A549 treated with RU486 at 1 μM for 4 hours (cell line): ENCODE measurements around the gene ACAP2. TPM values are rescaled to one million over a fixed set of nuclear protein-coding genes. Genes with fewer than 3 reads are reported as not detected.

Experiments used
- total RNA-seq: library from RNA; stranded (reverse); fragments of 200-300 nt; extraction: Qiagen RNA extraction; gene quantifications from 5 replicates; pipeline ENCODE4 v1.2.3, GENCODE V29; 2022; ENCODE audit warnings: low read depth

Gene ACAP2, protein sequence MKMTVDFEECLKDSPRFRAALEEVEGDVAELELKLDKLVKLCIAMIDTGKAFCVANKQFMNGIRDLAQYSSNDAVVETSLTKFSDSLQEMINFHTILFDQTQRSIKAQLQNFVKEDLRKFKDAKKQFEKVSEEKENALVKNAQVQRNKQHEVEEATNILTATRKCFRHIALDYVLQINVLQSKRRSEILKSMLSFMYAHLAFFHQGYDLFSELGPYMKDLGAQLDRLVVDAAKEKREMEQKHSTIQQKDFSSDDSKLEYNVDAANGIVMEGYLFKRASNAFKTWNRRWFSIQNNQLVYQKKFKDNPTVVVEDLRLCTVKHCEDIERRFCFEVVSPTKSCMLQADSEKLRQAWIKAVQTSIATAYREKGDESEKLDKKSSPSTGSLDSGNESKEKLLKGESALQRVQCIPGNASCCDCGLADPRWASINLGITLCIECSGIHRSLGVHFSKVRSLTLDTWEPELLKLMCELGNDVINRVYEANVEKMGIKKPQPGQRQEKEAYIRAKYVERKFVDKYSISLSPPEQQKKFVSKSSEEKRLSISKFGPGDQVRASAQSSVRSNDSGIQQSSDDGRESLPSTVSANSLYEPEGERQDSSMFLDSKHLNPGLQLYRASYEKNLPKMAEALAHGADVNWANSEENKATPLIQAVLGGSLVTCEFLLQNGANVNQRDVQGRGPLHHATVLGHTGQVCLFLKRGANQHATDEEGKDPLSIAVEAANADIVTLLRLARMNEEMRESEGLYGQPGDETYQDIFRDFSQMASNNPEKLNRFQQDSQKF
- 3.4 to 8.7 TPM (median 7.7 TPM) in 5 replicates for total RNA-seq

DNA sequence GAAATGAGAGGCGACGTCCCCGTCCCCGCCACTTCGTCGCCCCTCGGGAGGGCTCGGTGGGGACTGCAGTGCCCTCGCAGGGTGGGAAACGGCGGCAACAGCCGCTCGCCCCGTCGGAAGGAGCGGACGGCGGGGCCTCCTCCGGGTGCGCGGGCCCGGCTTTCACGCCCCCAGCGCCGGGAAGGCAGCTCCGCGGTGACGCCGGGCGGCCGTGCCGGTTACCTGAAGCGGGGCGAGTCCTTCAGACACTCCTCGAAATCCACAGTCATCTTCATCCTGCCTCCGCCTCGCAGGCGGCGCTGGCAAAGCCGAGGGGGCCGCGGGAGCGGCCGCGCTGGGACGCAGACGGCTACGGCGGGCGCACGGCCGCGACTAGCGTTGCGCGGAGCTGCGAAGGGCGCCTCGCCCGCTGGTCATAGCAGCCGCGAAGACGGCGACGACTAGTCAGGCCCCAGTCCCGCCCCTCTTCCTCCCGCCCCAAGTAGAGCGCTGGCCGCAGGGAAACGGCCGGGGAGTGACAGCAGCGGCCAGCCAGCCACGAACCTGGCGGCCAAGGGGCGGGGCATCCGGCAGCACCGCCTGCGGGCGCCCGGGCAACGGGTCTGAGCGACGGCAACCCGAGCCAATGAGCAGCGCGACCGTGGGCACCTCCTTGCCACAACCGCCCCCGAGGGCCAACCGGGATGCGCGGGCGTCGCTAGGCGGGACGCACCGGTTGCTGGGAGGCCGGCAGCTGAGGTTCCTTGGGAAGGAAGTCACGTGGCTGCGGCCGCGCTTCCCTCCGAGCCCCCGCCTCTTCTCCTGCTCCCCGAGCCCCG is at the start of gene ACAP2:
Gene ACAP2 (minus strand): TSS at position 448 of the 818 bp plus-strand sequence. CDS start 173 bp downstream, at position 275.

DNA sequence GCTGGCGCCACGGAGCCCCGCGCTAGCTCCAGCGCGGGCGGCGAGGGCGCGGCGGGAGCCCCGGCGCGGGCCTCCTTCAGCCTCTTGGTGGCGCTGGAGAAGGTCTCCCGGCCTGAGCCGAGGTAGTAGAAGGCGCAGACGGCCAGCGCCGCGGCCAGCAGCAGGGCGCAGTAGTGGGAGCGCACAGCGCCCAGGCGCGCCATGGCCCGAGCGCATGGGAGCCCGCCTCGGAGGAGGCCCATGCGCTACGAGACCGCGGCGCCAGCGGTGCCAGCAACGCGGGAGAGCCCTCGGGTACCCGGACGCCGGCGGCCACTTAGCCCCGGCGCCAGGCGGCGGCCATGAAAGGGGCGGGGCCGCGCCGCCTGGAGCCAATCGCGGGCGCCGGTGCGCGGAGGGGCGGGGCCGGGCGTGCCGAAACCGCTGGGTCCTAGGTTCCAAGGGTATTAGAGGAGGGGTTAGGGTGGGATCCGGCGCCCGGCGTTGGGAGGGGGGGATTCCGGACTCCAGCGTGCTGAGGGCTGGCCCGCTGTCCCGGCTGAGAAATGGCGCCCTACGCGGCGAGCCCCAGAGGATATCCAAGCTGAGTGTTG is 171.9 kb downstream of the ACAP2 start, which contains the start of gene XXYLT1:
Gene XXYLT1 (minus strand): TSS at position 343 of the 593 bp plus-strand sequence. CDS start 101 bp downstream, at position 242.

Other genes starting within 250 kb of the ACAP2 start
- 9.6 to 13.0 TPM (median 12.4 TPM) in 5 replicates for gene XXYLT1, start 171.9 kb downstream of the ACAP2 start, total RNA-seq
- 13.0 to 20.5 TPM (median 18.1 TPM) in 5 replicates for gene PPP1R2, start 100.3 kb upstream of the ACAP2 start, total RNA-seq
- 0.56 to 0.82 TPM (median 0.68 TPM) in 5 replicates for gene APOD, start 140.9 kb upstream of the ACAP2 start, total RNA-seq